HL-60 (cell line): ENCODE results near the gene PROSER2.
A peak's percentile ranks its signal among the peaks of the same experiment; 100 is the strongest.

Experiments used
- DNase-seq, 2 experiments: peaks; one replicate each; pipeline ENCODE4 v3.0.0-alpha.2; 2010 to 2020; ENCODE audit warnings: low read depth in 1 of 2, low spot score in 1 of 2
- H3K27ac ChIP-seq: fragments of 250-450 bp; sonication (Bioruptor Pico); replicated peaks from 2 replicates; pipeline ENCODE4 v1.5.1; 2020; ENCODE audit warnings: mild to moderate bottlenecking, moderate library complexity
- H3K27me3 ChIP-seq: fragments of 250-450 bp; sonication (Bioruptor Pico); 2 replicates; pipeline ENCODE4 v1.5.1; 2021; ENCODE audit warnings: mild to moderate bottlenecking, moderate library complexity; ENCODE audit not compliant: insufficient read depth, poor library complexity, severe bottlenecking
- H3K4me3 ChIP-seq: replicated peaks from 2 replicates; pipeline ENCODE4 v1.5.1; 2011; ENCODE audit warnings: mild to moderate bottlenecking, control low read depth, low read length; ENCODE audit not compliant: insufficient read depth
- GABPA ChIP-seq: IDR thresholded peaks from 2 replicates; pipeline ENCODE4 v1.6.1; 2012; ENCODE audit warnings: low read depth
- POLR2AphosphoS5 ChIP-seq: IDR thresholded peaks from 2 replicates; pipeline ENCODE4 v1.6.1; 2012; ENCODE audit warnings: low read depth
- SPI1 ChIP-seq: IDR thresholded peaks from 2 replicates; pipeline ENCODE4 v1.6.1; 2012; ENCODE audit warnings: low read depth, mild to moderate bottlenecking, borderline replicate concordance
- TF ChIP-seq, protein P1 (sequence below): IDR thresholded peaks from one replicate; pipeline ENCODE4 v1.5.1; 2011; ENCODE audit warnings: low read length, control low read depth, inconsistent platforms; ENCODE audit not compliant: insufficient read depth
- TF ChIP-seq, protein P2 (sequence below): IDR thresholded peaks from 2 replicates; pipeline ENCODE4 v1.6.1; 2012; ENCODE audit warnings: low read depth; ENCODE audit not compliant: insufficient replicate concordance

The PROSER2 gene

DNA sequence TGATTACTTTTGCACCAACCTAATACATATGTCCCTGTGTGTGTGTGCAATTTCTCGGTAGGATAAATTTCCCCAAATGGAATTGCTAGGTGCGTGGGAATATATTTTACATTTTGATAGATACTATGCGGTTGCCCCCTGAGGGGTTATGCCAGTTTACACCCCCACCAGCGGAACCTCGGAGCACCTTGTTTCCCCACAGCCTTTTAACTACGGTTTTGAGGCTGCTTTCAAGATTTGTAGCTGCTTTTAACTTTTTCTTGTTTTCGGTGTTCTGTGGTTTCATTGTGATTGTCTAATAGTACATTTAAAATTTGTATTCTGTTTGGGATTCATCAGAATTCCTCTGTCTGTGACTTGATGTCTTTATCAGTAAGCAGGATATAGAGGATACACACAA is 22.0 kb downstream of the PROSER2 start:
- DNase-seq: no peak
- Histone ChIP-seq H3K27ac (no peak overlapping the region), H3K4me3 (no peak overlapping the region), H3K27me3 (no peaks in the 10 kb centered on the region)
- TF ChIP-seq SPI1: no peak
- TF ChIP-seq, protein P1, sequence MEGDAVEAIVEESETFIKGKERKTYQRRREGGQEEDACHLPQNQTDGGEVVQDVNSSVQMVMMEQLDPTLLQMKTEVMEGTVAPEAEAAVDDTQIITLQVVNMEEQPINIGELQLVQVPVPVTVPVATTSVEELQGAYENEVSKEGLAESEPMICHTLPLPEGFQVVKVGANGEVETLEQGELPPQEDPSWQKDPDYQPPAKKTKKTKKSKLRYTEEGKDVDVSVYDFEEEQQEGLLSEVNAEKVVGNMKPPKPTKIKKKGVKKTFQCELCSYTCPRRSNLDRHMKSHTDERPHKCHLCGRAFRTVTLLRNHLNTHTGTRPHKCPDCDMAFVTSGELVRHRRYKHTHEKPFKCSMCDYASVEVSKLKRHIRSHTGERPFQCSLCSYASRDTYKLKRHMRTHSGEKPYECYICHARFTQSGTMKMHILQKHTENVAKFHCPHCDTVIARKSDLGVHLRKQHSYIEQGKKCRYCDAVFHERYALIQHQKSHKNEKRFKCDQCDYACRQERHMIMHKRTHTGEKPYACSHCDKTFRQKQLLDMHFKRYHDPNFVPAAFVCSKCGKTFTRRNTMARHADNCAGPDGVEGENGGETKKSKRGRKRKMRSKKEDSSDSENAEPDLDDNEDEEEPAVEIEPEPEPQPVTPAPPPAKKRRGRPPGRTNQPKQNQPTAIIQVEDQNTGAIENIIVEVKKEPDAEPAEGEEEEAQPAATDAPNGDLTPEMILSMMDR: no peak
- no peak for TF ChIP-seq POLR2AphosphoS5
- no peak for TF ChIP-seq GABPA
- TF ChIP-seq, protein P2, sequence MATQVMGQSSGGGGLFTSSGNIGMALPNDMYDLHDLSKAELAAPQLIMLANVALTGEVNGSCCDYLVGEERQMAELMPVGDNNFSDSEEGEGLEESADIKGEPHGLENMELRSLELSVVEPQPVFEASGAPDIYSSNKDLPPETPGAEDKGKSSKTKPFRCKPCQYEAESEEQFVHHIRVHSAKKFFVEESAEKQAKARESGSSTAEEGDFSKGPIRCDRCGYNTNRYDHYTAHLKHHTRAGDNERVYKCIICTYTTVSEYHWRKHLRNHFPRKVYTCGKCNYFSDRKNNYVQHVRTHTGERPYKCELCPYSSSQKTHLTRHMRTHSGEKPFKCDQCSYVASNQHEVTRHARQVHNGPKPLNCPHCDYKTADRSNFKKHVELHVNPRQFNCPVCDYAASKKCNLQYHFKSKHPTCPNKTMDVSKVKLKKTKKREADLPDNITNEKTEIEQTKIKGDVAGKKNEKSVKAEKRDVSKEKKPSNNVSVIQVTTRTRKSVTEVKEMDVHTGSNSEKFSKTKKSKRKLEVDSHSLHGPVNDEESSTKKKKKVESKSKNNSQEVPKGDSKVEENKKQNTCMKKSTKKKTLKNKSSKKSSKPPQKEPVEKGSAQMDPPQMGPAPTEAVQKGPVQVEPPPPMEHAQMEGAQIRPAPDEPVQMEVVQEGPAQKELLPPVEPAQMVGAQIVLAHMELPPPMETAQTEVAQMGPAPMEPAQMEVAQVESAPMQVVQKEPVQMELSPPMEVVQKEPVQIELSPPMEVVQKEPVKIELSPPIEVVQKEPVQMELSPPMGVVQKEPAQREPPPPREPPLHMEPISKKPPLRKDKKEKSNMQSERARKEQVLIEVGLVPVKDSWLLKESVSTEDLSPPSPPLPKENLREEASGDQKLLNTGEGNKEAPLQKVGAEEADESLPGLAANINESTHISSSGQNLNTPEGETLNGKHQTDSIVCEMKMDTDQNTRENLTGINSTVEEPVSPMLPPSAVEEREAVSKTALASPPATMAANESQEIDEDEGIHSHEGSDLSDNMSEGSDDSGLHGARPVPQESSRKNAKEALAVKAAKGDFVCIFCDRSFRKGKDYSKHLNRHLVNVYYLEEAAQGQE: no peak

DNA sequence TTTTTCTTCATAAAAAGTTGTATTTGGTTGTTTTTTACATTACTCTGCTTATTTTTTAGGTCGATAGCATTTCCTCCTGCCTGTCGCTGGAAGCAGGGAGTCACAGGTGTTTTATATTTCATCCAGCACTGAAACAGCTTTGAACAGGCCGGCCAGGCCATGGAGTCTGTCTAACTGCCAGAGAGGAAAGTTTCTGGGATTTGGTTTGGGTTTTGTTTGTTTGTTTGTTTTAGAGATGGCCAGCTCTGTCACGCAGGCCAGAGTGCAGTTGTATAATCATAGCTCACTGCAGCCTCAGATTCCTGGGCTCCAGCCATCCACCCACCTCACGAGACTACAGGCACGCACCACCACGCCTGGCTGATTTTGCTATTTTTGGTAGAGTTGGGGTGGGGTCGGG is 23.4 kb downstream of the PROSER2 start:
- H3K27ac ChIP-seq: no peak overlapping the region
- TF ChIP-seq SPI1: no peak
- TF ChIP-seq, protein P1: no peak
- TF ChIP-seq GABPA: no peak
- no peak for TF ChIP-seq POLR2AphosphoS5
- TF ChIP-seq, protein P2: no peak
- no peaks in the 10 kb centered on the region for H3K27me3 ChIP-seq
- H3K4me3 ChIP-seq: no peak overlapping the region
- DNase-seq: no peak

DNA sequence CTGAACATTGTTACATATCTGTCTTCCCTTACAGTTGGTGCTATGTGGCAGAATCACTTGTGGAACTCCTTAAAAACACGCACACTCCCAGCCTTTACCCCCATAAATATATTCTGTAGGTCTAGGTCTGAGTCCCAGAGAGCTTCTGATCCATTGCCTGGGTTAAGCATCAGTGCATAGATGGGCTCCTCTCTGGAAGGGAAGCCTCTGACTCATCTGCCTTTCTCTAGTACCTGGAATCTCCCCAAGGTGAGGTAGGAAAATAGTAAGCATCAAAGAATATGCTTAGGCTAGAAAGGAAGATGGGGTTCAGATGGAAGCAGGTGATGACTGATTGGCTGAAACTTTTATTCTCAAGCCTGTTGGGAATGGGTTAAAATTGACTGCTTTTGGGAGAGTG is 26.1 kb downstream of the PROSER2 start:
- no peaks in the 10 kb centered on the region for H3K27me3 ChIP-seq
- no peak overlapping the region for H3K4me3 ChIP-seq
- DNase-seq: no peak
- TF ChIP-seq, protein P1: no peak
- TF ChIP-seq GABPA (no peak), POLR2AphosphoS5 (no peak), SPI1 (no peak)
- TF ChIP-seq, protein P2: no peak
- peak overlapping the region; percentile 24 for H3K27ac ChIP-seq
